ENCODE measurements around the gene CEP97. TPM values are rescaled to one million over a fixed set of nuclear protein-coding genes. Genes with fewer than 3 reads are reported as not detected.
"Not testable (repeated sequence)": the region's sequence is repeated elsewhere in the genome, so short reads cannot be mapped to it uniquely, and the experiment has no call there.

Gene CEP97
- total and polyA plus RNA-seq, 2 experiments from 2014 or later: 4.1 to 9.0 TPM

GRCh38 chr3:101744811-101745210, 20.4 kb downstream of the CEP97 start:
- TF ChIP-seq EZH2 (IDR thresholded peaks at IDR 0.05; ENCODE audit: borderline replicate concordance) (no peak), CTCF (IDR thresholded peaks at IDR 0.05; ENCODE audit: poor library complexity) (no peak), EZH2phosphoT487 (IDR thresholded peaks at IDR 0.05; ENCODE audit: low read depth, severe bottlenecking, unreplicated experiment) (no peak)
- WGBS (ENCODE audit: low lambda C conversion rate, missing lambda C conversion rate): 90% methylated on average over 1 of the region's 1 CpG
- no peaks in the 10 kb centered on the region for H3K9me3 ChIP-seq (ENCODE audit: low read depth)
- H3K36me3 ChIP-seq (replicated peaks; ENCODE audit: insufficient read depth, low read depth): no peaks in the 10 kb centered on the region
- H2AFZ ChIP-seq: no peak overlapping the region
- no peaks in the 10 kb centered on the region for H4K20me1 ChIP-seq (ENCODE audit: insufficient read depth, poor library complexity, severe bottlenecking)
- no peak overlapping the region for H3K4me3 ChIP-seq
- no peaks in the 10 kb centered on the region for H3K9me2 ChIP-seq (replicated peaks; ENCODE audit: insufficient read depth)
- H3K27ac ChIP-seq: no peak overlapping the region
- no peak overlapping the region for H3K4me2 ChIP-seq
- no peaks in the 10 kb centered on the region for H3K4me1 ChIP-seq (ENCODE audit: insufficient read depth)
- H3K79me2 ChIP-seq: no peaks in the 10 kb centered on the region
- DNase-seq (ENCODE audit: low spot score): no peak
- H3K27me3 ChIP-seq: no peaks in the 10 kb centered on the region

- not testable (repeated sequence) for H3K36me3 ChIP-seq (replicated peaks; ENCODE audit: insufficient read depth, low read depth); H3K4me1 ChIP-seq (ENCODE audit: insufficient read depth); H4K20me1 ChIP-seq (ENCODE audit: insufficient read depth, poor library complexity, severe bottlenecking); H3K9me2 ChIP-seq (replicated peaks; ENCODE audit: insufficient read depth); H2AFZ ChIP-seq; H3K9me3 ChIP-seq (ENCODE audit: low read depth); H3K79me2 ChIP-seq; H3K4me2 ChIP-seq; DNase-seq (ENCODE audit: low spot score); H3K27ac ChIP-seq; H3K4me3 ChIP-seq; H3K27me3 ChIP-seq
- no CpG with 5 or more reads among the region's 1 CpG for WGBS (ENCODE audit: low lambda C conversion rate, missing lambda C conversion rate)
Observed at GRCh38 chr3:101745934-101746333, 21.5 kb downstream of the CEP97 start.

- 97% methylated on average over 23 of the region's 23 CpGs for WGBS (ENCODE audit: low lambda C conversion rate, missing lambda C conversion rate)
- not testable (repeated sequence) for H3K4me2 ChIP-seq; H3K36me3 ChIP-seq (replicated peaks; ENCODE audit: insufficient read depth, low read depth); H3K27me3 ChIP-seq; H3K79me2 ChIP-seq; H3K9me2 ChIP-seq (replicated peaks; ENCODE audit: insufficient read depth); H3K4me3 ChIP-seq; H3K27ac ChIP-seq; H4K20me1 ChIP-seq (ENCODE audit: insufficient read depth, poor library complexity, severe bottlenecking); DNase-seq (ENCODE audit: low spot score); H2AFZ ChIP-seq; H3K9me3 ChIP-seq (ENCODE audit: low read depth); H3K4me1 ChIP-seq (ENCODE audit: insufficient read depth)
Observed at GRCh38 chr3:101753386-101754113, 29.1 kb downstream of the CEP97 start.

DNA sequence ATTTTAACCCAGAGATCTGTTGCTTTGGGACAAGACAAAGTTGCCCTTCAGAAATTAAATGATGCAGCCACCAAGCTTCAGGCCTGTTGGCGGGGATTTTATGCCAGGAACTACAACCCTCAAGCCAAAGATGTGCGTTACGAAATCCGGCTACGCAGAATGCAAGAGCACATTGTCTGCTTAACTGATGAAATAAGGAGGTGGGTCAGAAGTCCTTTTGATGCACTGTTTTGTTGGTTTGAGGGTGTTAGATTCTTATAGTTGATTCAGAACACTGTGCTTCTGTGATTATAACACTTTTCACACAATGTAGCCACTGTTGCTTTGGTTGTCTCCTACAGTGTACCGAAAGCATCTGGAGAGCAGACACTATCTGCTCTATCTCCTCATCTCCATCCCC, 33.8 kb downstream of the CEP97 start:
- no peaks in the 10 kb centered on the region for H3K4me1 ChIP-seq (ENCODE audit: insufficient read depth)
- no peaks in the 10 kb centered on the region for H3K9me2 ChIP-seq (replicated peaks; ENCODE audit: insufficient read depth)
- no peaks in the 10 kb centered on the region for H3K36me3 ChIP-seq (replicated peaks; ENCODE audit: insufficient read depth, low read depth)
- H3K27ac ChIP-seq: no peak overlapping the region
- TF ChIP-seq CTCF (IDR thresholded peaks at IDR 0.05; ENCODE audit: poor library complexity) (no peak), EZH2 (IDR thresholded peaks at IDR 0.05; ENCODE audit: borderline replicate concordance) (no peak), EZH2phosphoT487 (IDR thresholded peaks at IDR 0.05; ENCODE audit: low read depth, severe bottlenecking, unreplicated experiment) (no peak)
- no peak overlapping the region for H2AFZ ChIP-seq
- 98% methylated on average over 6 of the region's 6 CpGs for WGBS (ENCODE audit: low lambda C conversion rate, missing lambda C conversion rate)
- no peaks in the 10 kb centered on the region for H3K79me2 ChIP-seq
- H4K20me1 ChIP-seq (ENCODE audit: insufficient read depth, poor library complexity, severe bottlenecking): no peaks in the 10 kb centered on the region
- no peak overlapping the region for H3K4me2 ChIP-seq
- no peak for DNase-seq (ENCODE audit: low spot score)
- no peak overlapping the region for H3K4me3 ChIP-seq
- H3K9me3 ChIP-seq (ENCODE audit: low read depth): no peaks in the 10 kb centered on the region
- H3K27me3 ChIP-seq: no peaks in the 10 kb centered on the region

Data from hepatocyte (in vitro differentiated cells).